ENCODE measurements around the gene BTBD6.

DNA sequence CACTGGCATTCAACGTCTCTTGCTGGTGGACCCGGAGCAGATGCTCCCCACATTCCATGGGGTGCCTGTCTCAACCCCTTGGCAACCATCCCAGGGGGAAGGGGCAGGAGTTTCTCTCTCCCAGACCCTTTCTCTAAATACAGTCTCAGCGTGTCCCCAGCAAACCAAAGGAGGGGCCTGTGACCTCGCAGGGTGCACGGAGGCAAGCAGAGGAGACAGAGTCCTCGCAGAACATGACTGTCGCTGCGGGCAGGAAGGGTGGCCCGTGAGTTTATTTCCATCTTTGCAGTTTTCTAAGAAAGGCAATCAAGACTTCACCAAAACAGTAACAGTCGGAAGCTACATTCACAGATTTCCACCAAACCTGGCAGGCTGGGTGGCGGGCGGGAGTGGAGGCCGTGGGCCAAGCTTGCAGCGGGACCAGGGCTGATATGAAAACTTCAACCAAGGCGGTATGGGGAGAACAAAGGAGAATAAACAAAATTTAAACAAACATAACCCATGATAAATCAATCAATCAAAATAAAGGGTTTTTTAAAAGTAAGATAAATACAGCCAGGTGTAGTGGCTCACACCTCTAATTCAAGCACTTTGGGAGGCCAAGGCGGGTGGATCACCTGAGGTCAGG lies 33.9 kb downstream of the BTBD6 start:
- TF ChIP-seq, protein P1, sequence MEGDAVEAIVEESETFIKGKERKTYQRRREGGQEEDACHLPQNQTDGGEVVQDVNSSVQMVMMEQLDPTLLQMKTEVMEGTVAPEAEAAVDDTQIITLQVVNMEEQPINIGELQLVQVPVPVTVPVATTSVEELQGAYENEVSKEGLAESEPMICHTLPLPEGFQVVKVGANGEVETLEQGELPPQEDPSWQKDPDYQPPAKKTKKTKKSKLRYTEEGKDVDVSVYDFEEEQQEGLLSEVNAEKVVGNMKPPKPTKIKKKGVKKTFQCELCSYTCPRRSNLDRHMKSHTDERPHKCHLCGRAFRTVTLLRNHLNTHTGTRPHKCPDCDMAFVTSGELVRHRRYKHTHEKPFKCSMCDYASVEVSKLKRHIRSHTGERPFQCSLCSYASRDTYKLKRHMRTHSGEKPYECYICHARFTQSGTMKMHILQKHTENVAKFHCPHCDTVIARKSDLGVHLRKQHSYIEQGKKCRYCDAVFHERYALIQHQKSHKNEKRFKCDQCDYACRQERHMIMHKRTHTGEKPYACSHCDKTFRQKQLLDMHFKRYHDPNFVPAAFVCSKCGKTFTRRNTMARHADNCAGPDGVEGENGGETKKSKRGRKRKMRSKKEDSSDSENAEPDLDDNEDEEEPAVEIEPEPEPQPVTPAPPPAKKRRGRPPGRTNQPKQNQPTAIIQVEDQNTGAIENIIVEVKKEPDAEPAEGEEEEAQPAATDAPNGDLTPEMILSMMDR (IDR thresholded peaks at IDR 0.05) = peak; percentile 47
- no peak for TF ChIP-seq SIN3A (IDR thresholded peaks at IDR 0.05; ENCODE audit: borderline replicate concordance, insufficient read depth, low read depth, low read length)
- TF ChIP-seq, protein P2, sequence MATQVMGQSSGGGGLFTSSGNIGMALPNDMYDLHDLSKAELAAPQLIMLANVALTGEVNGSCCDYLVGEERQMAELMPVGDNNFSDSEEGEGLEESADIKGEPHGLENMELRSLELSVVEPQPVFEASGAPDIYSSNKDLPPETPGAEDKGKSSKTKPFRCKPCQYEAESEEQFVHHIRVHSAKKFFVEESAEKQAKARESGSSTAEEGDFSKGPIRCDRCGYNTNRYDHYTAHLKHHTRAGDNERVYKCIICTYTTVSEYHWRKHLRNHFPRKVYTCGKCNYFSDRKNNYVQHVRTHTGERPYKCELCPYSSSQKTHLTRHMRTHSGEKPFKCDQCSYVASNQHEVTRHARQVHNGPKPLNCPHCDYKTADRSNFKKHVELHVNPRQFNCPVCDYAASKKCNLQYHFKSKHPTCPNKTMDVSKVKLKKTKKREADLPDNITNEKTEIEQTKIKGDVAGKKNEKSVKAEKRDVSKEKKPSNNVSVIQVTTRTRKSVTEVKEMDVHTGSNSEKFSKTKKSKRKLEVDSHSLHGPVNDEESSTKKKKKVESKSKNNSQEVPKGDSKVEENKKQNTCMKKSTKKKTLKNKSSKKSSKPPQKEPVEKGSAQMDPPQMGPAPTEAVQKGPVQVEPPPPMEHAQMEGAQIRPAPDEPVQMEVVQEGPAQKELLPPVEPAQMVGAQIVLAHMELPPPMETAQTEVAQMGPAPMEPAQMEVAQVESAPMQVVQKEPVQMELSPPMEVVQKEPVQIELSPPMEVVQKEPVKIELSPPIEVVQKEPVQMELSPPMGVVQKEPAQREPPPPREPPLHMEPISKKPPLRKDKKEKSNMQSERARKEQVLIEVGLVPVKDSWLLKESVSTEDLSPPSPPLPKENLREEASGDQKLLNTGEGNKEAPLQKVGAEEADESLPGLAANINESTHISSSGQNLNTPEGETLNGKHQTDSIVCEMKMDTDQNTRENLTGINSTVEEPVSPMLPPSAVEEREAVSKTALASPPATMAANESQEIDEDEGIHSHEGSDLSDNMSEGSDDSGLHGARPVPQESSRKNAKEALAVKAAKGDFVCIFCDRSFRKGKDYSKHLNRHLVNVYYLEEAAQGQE (IDR thresholded peaks at IDR 0.05; ENCODE audit: insufficient read depth in 1 of 2, low read depth in 2 of 2, low read length in 1 of 2) = no peak

All from Panc1 (cell line).